Stimulated activated CD8-positive, alpha-beta memory T cell treated with anti-CD3 and anti-CD28 coated beads, Interleukin-7, amount 100 ng/mL, for 4 hours (primary cell): ENCODE measurements around the gene MFSD6.

Experiments
- DNase-seq, 2 donors: peaks; one replicate each; pipeline ENCODE4 v3.0.0-alpha.2; 2020; ENCODE audit warnings: low read depth in 2 of 2

MFSD6 gene

GRCh38 chr2:190436557-190436956 lies 28.4 kb downstream of the MFSD6 start:
- DNase-seq: no peak

- DNase-seq: no peak
These were observed 32.0 kb downstream of the MFSD6 start for GRCh38 chr2:190440113-190440512.

GRCh38 chr2:190441564-190441963 lies 33.4 kb downstream of the MFSD6 start:
- no peak for DNase-seq

- no peak for DNase-seq
These were observed 34.9 kb downstream of the MFSD6 start for GRCh38 chr2:190443055-190443454.

GRCh38 chr2:190443778-190444481 lies 35.8 kb downstream of the MFSD6 start:
- DNase-seq: no peak

- no peak for DNase-seq
These were observed 36.8 kb downstream of the MFSD6 start for GRCh38 chr2:190444976-190445375.

GRCh38 chr2:190446193-190446592 lies 38.0 kb downstream of the MFSD6 start:
- DNase-seq: no peak

- DNase-seq: no peak
These were observed 38.8 kb downstream of the MFSD6 start for GRCh38 chr2:190446750-190447516.

- no peak for DNase-seq
These were observed 39.6 kb downstream of the MFSD6 start for GRCh38 chr2:190447766-190448165.

- no peak for DNase-seq
These were observed 41.8 kb downstream of the MFSD6 start for GRCh38 chr2:190449925-190450324.

- no peak for DNase-seq
These were observed 42.2 kb downstream of the MFSD6 start for GRCh38 chr2:190450363-190450762.

GRCh38 chr2:190451561-190452176 lies 43.5 kb downstream of the MFSD6 start:
- no peak for DNase-seq

GRCh38 chr2:190452433-190452832 lies 44.3 kb downstream of the MFSD6 start:
- DNase-seq: no peak

GRCh38 chr2:190454795-190455194 lies 46.6 kb downstream of the MFSD6 start:
- no peak for DNase-seq

GRCh38 chr2:190455358-190456095 lies 47.4 kb downstream of the MFSD6 start:
- DNase-seq: no peak

- DNase-seq: no peak
These were observed 48.7 kb downstream of the MFSD6 start for GRCh38 chr2:190456833-190457232.

GRCh38 chr2:190457256-190457655 lies 49.1 kb downstream of the MFSD6 start:
- DNase-seq: no peak

- DNase-seq: no peak
These were observed 50.4 kb downstream of the MFSD6 start for GRCh38 chr2:190458352-190459107.

GRCh38 chr2:190459881-190460280 lies 51.7 kb downstream of the MFSD6 start:
- DNase-seq: no peak

GRCh38 chr2:190460487-190460886 lies 52.3 kb downstream of the MFSD6 start:
- no peak for DNase-seq

GRCh38 chr2:190462181-190462580 lies 54.0 kb downstream of the MFSD6 start:
- DNase-seq: no peak
